Left ventricle myocardium inferior (tissue), 1 donor: ENCODE results near the gene DNAJC16. TPM values are rescaled to one million over a fixed set of nuclear protein-coding genes. Genes with fewer than 3 reads are reported as not detected.

Experiments used
- DNase-seq: peaks from one replicate; pipeline ENCODE4 v3.0.0-alpha.2; 2020
- H3K27ac ChIP-seq: fragments of 200-600 bp; replicated peaks from 2 replicates; pipeline ENCODE4 v1.8.0; 2021
- H3K27me3 ChIP-seq: fragments of 200-600 bp; 2 replicates; pipeline ENCODE4 v1.8.0; 2021; ENCODE audit warnings: low read depth
- H3K36me3 ChIP-seq: fragments of 200-600 bp; 2 replicates; pipeline ENCODE4 v1.8.0; 2021
- H3K4me1 ChIP-seq: fragments of 200-600 bp; 2 replicates; pipeline ENCODE4 v1.8.0; 2021
- H3K4me3 ChIP-seq: fragments of 200-600 bp; 2 replicates; pipeline ENCODE4 v1.8.0; 2021; ENCODE audit warnings: mild to moderate bottlenecking, moderate library complexity
- H3K9me3 ChIP-seq: fragments of 200-600 bp; replicated peaks from 2 replicates; pipeline ENCODE4 v1.8.0; 2021
- CTCF ChIP-seq: fragments of 200-600 bp; IDR thresholded peaks from 2 replicates; pipeline ENCODE4 v1.8.0; 2021; ENCODE audit warnings: antibody characterized with exemption, mild to moderate bottlenecking, borderline replicate concordance
- intact Hi-C: fragments of 100-400 bp; cut with micrococcal nuclease; formaldehyde crosslinking; loops from one replicate; pipeline ENCODE4 v1.11.0; 2022
- total RNA-seq: library from RNA; stranded (reverse); fragmentation: NEBNext Ultra II Directional; extraction: Animal tissue kit (Norgen Biotek cat#: 25700); gene quantifications from one replicate; pipeline ENCODE4 v1.2.1, GENCODE V29; 2021
- donor health status: DM: no; HTN: yes; CAD: no; lungs with severe emphysema.

DNAJC16 gene
- total RNA-seq, 1 donor from 2014 or later = 16.2 TPM

GRCh38 chr1:15568387-15569073 lies 41.9 kb downstream of the DNAJC16 start:
- intact Hi-C loops = no loop called here
- TF ChIP-seq CTCF = no peak
- Histone ChIP-seq H3K36me3 (peaks cover 77% of the 10 kb centered on the region), H3K27ac (no peak overlapping the region), H3K27me3 (no peaks in the 10 kb centered on the region), H3K4me3 (no peak overlapping the region), H3K4me1 (no peaks in the 10 kb centered on the region), H3K9me3 (no peaks in the 10 kb centered on the region)
- DNase-seq = no peak

DNA sequence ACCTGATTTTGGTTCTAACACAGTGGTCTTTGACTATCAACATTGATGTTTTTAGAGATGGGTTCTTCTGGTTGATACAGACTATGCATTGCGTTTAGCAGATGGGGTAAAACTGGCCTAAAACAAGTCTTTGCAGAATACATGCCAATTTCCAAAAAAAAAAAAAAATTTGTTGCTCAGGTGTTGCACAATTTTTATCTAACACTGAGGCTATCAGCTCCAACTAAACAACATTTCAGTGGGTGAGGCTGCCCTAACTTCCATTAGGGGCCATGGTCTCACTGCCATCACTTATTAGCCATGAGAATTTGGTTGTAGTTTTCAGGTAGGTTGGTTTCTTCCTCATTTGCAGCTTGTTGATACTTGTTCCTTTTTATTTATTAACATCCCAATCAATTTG lies 44.2 kb downstream of the DNAJC16 start:
- Histone ChIP-seq H3K4me1 (no peaks in the 10 kb centered on the region), H3K27ac (no peak overlapping the region), H3K36me3 (peaks cover 53% of the 10 kb centered on the region), H3K9me3 (no peaks in the 10 kb centered on the region), H3K27me3 (no peaks in the 10 kb centered on the region), H3K4me3 (no peak overlapping the region)
- no peak for DNase-seq
- intact Hi-C loops = no loop called here
- TF ChIP-seq CTCF = no peak

DNA sequence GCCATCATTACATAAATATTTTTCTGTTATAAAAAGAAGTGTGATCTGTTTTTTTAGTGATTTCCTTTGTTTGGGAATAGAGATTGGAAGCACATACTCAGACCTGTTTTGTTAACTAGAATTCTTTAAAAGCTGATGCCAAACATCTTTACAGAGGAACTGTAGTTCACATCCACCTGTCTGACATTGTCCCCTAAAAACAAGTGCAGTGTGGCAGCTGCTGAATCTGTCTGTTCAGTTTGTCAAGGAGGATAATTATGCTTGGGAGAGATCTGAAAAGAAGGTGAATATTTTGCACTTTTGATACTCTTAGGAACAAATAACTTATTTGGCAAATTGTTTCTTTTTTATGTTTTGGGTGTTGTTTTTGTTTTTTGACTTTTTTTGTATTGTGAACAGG lies 44.6 kb downstream of the DNAJC16 start:
- H3K27me3 ChIP-seq = no peaks in the 10 kb centered on the region
- DNase-seq = no peak
- TF ChIP-seq CTCF = no peak
- H3K9me3 ChIP-seq = no peaks in the 10 kb centered on the region
- H3K4me3 ChIP-seq = no peak overlapping the region
- H3K27ac ChIP-seq = no peak overlapping the region
- peaks cover 49% of the 10 kb centered on the region for H3K36me3 ChIP-seq
- intact Hi-C loops = no loop called here
- H3K4me1 ChIP-seq = no peaks in the 10 kb centered on the region

- Histone ChIP-seq H3K36me3 (peaks cover 27% of the 10 kb centered on the region), H3K4me1 (no peaks in the 10 kb centered on the region), H3K27me3 (no peaks in the 10 kb centered on the region), H3K9me3 (no peaks in the 10 kb centered on the region), H3K27ac (no peak overlapping the region), H3K4me3 (no peak overlapping the region)
- no peak for TF ChIP-seq CTCF
- intact Hi-C loops = no loop called here
- no peak for DNase-seq
Measured at GRCh38 chr1:15573477-15573876, 46.8 kb downstream of the DNAJC16 start.

GRCh38 chr1:15574741-15575140 lies 48.1 kb downstream of the DNAJC16 start:
- no peak for DNase-seq
- no peak overlapping the region for H3K27ac ChIP-seq
- no peaks in the 10 kb centered on the region for H3K27me3 ChIP-seq
- no peak overlapping the region for H3K4me3 ChIP-seq
- H3K4me1 ChIP-seq = peaks cover 8% of the 10 kb centered on the region
- intact Hi-C loops = no loop called here
- TF ChIP-seq CTCF = no peak
- H3K36me3 ChIP-seq = peaks cover 17% of the 10 kb centered on the region
- H3K9me3 ChIP-seq = no peaks in the 10 kb centered on the region
